Fibroblast of villous mesenchyme (primary cell): Measurements from ENCODE around the gene METTL27. TPM values are rescaled to one million over a fixed set of nuclear protein-coding genes. Genes with fewer than 3 reads are reported as not detected.

Source experiments
- DNase-seq: peaks from one replicate; pipeline ENCODE4 v3.0.0-alpha.2; 2010; ENCODE audit warnings: low read depth
- H3K4me3 ChIP-seq: 2 replicates; pipeline ENCODE4 v1.5.1; 2011; ENCODE audit warnings: low read depth, mild to moderate bottlenecking, low read length
- CTCF ChIP-seq: IDR thresholded peaks from 2 replicates; pipeline ENCODE4 v1.5.1; 2012; ENCODE audit warnings: low read depth, mild to moderate bottlenecking, low read length; ENCODE audit not compliant: insufficient read depth
- total RNA-seq: library from RNA; depleted of rRNA; stranded (reverse); fragments of >200 nt; gene quantifications from 2 replicates; pipeline ENCODE4 v1.2.3, GENCODE V29; 2012

Gene METTL27
- total RNA-seq, 1 donor, result 2.6 TPM

GRCh38 chr7:73879977-73880681 lies 37.8 kb upstream of the METTL27 start:
- H3K4me3 ChIP-seq, result no peak overlapping the region
- TF ChIP-seq CTCF, result no peak

GRCh38 chr7:73876973-73877372 lies 34.7 kb upstream of the METTL27 start:
- H3K4me3 ChIP-seq, result no peak overlapping the region
- no peak for DNase-seq
- TF ChIP-seq CTCF, result no peak

More at GRCh38 chr7:73879977-73880681, 37.8 kb upstream of the METTL27 start:
- peak; percentile 66 for DNase-seq

- no peak for DNase-seq
- H3K4me3 ChIP-seq, result no peak overlapping the region
- TF ChIP-seq CTCF, result no peak
Measured at GRCh38 chr7:73876361-73876760, 34.0 kb upstream of the METTL27 start.

GRCh38 chr7:73872056-73872908 lies 30.0 kb upstream of the METTL27 start:
- no peak for DNase-seq
- no peak overlapping the region for H3K4me3 ChIP-seq
- TF ChIP-seq CTCF, result no peak

GRCh38 chr7:73871163-73872011 lies 29.1 kb upstream of the METTL27 start:
- no peak for DNase-seq
- no peak for TF ChIP-seq CTCF

GRCh38 chr7:73870041-73870492 lies 27.8 kb upstream of the METTL27 start:
- H3K4me3 ChIP-seq, result no peak overlapping the region
- TF ChIP-seq CTCF, result no peak

More at GRCh38 chr7:73871163-73872011, 29.1 kb upstream of the METTL27 start:
- H3K4me3 ChIP-seq, result no peak overlapping the region

More at GRCh38 chr7:73870041-73870492, 27.8 kb upstream of the METTL27 start:
- DNase-seq, result no peak
